SKM-1 treated with dmso at 0.1 percent for 144 hours (cell line): ENCODE data around the gene GBP3.
A peak's percentile ranks its signal among the peaks of the same experiment; 100 is the strongest.
"Not testable (repeated sequence)": the region's sequence is repeated elsewhere in the genome, so short reads cannot be mapped to it uniquely, and the experiment has no call there.

Experiments
- DNase-seq: peaks from one replicate; lab custom pipeline; 2025; ENCODE audit not compliant: unreplicated experiment; lab: John Stamatoyannopoulos, UW

GBP3 gene

GRCh38 chr1:89041119-89041641 lies 18.5 kb upstream of the GBP3 start:
- DNase-seq = no peak

- no peak for DNase-seq
Observed at GRCh38 chr1:89040315-89040626, 17.6 kb upstream of the GBP3 start.

- no peak for DNase-seq
Observed at GRCh38 chr1:89037186-89037585, 14.5 kb upstream of the GBP3 start.

GRCh38 chr1:89035080-89035479 lies 12.4 kb upstream of the GBP3 start:
- DNase-seq = no peak

- DNase-seq = not testable (repeated sequence)
Observed at GRCh38 chr1:89034004-89034403, 11.3 kb upstream of the GBP3 start.

GRCh38 chr1:89029051-89029450 lies 6.4 kb upstream of the GBP3 start:
- DNase-seq = not testable (repeated sequence)

- no peak for DNase-seq
Observed at GRCh38 chr1:89025928-89026327, 3.3 kb upstream of the GBP3 start.

- no peak for DNase-seq
Observed at GRCh38 chr1:89023026-89023425, 360 bp upstream of the GBP3 start.

- DNase-seq = not testable (repeated sequence)
Observed at GRCh38 chr1:89018318-89018717, 4.3 kb downstream of the GBP3 start.

- no peak for DNase-seq
Observed at GRCh38 chr1:89008511-89008910, 14.2 kb downstream of the GBP3 start.

GRCh38 chr1:89005286-89006151 lies 17.1 kb downstream of the GBP3 start:
- DNase-seq = no peak

- not testable (repeated sequence) for DNase-seq
Observed at GRCh38 chr1:89002176-89002575, 20.5 kb downstream of the GBP3 start.

GRCh38 chr1:89001510-89001909 lies 21.2 kb downstream of the GBP3 start:
- DNase-seq = no peak

GRCh38 chr1:88998716-88999115 lies 23.9 kb downstream of the GBP3 start:
- peak; percentile 77 for DNase-seq

GRCh38 chr1:88990426-88990825 lies 32.2 kb downstream of the GBP3 start:
- DNase-seq = no peak

GRCh38 chr1:88985692-88986091 lies 37.0 kb downstream of the GBP3 start:
- DNase-seq = no peak

GRCh38 chr1:88985032-88985431 lies 37.6 kb downstream of the GBP3 start:
- DNase-seq = no peak

GRCh38 chr1:88984569-88984968 lies 38.1 kb downstream of the GBP3 start:
- no peak for DNase-seq

GRCh38 chr1:88983791-88984559 lies 38.7 kb downstream of the GBP3 start:
- DNase-seq = peak; percentile 45

GRCh38 chr1:88982055-88982454 lies 40.6 kb downstream of the GBP3 start:
- DNase-seq = no peak

GRCh38 chr1:88981506-88981905 lies 41.2 kb downstream of the GBP3 start:
- DNase-seq = not testable (repeated sequence)

- no peak for DNase-seq
Observed at GRCh38 chr1:88980870-88981269, 41.8 kb downstream of the GBP3 start.
